HG03520 (cell line): ENCODE results near the gene GALNT7.
"Not testable (repeated sequence)": the region's sequence is repeated elsewhere in the genome, so short reads cannot be mapped to it uniquely, and the experiment has no call there.

Experiments
- ATAC-seq: cut with Tn5 transposase; IDR thresholded peaks from one replicate; pipeline ENCODE4 v1.9.1; 2021; ENCODE audit warnings: mild to moderate bottlenecking, moderate library complexity; ENCODE audit not compliant: unreplicated experiment

Gene GALNT7

GRCh38 chr4:173165706-173166105 is 2.9 kb upstream of the GALNT7 start:
- ATAC-seq = no peak

GRCh38 chr4:173166491-173166890 is 2.1 kb upstream of the GALNT7 start:
- ATAC-seq = no peak

GRCh38 chr4:173167758-173168395 is 734 bp upstream of the GALNT7 start:
- no peak for ATAC-seq

- no peak for ATAC-seq
Measured at GRCh38 chr4:173169178-173169427, 492 bp downstream of the GALNT7 start.

GRCh38 chr4:173169428-173170181 is 994 bp downstream of the GALNT7 start:
- peak; percentile 60 for ATAC-seq

- no peak for ATAC-seq
Measured at GRCh38 chr4:173170182-173170778, 1.7 kb downstream of the GALNT7 start.

GRCh38 chr4:173171098-173171497 is 2.5 kb downstream of the GALNT7 start:
- no peak for ATAC-seq

GRCh38 chr4:173171987-173172386 is 3.4 kb downstream of the GALNT7 start:
- ATAC-seq = no peak

GRCh38 chr4:173174184-173174583 is 5.6 kb downstream of the GALNT7 start:
- ATAC-seq = no peak

- no peak for ATAC-seq
Measured at GRCh38 chr4:173174594-173175012, 6.0 kb downstream of the GALNT7 start.

GRCh38 chr4:173176010-173176409 is 7.4 kb downstream of the GALNT7 start:
- no peak for ATAC-seq

- ATAC-seq = no peak
Measured at GRCh38 chr4:173177232-173177631, 8.6 kb downstream of the GALNT7 start.

- ATAC-seq = no peak
Measured at GRCh38 chr4:173178144-173178543, 9.5 kb downstream of the GALNT7 start.

- peak; percentile 49 for ATAC-seq
Measured at GRCh38 chr4:173181848-173182247, 13.2 kb downstream of the GALNT7 start.

GRCh38 chr4:173182403-173182802 is 13.8 kb downstream of the GALNT7 start:
- ATAC-seq = no peak

GRCh38 chr4:173183659-173184247 is 15.1 kb downstream of the GALNT7 start:
- ATAC-seq = not testable (repeated sequence)

- no peak for ATAC-seq
Measured at GRCh38 chr4:173185847-173186510, 17.4 kb downstream of the GALNT7 start.

GRCh38 chr4:173187732-173188131 is 19.1 kb downstream of the GALNT7 start:
- ATAC-seq = no peak

GRCh38 chr4:173188648-173189047 is 20.0 kb downstream of the GALNT7 start:
- no peak for ATAC-seq

- no peak for ATAC-seq
Measured at GRCh38 chr4:173189117-173189693, 20.6 kb downstream of the GALNT7 start.

GRCh38 chr4:173191623-173192041 is 23.0 kb downstream of the GALNT7 start:
- no peak for ATAC-seq
